MCF 10A (cell line): Measurements from ENCODE around the gene WWOX. TPM values are rescaled to one million over a fixed set of nuclear protein-coding genes. Genes with fewer than 3 reads are reported as not detected.

Experiments used
- BruUV-seq: library from RNA; stranded (reverse); fragments of 400-500 nt; replicated peaks from 2 replicates; lab custom pipeline; 2021; lab: Mats Ljungman, UMichigan
- CTCF ChIA-PET: fragments of 300-600 bp; sonication (Branson Sonifier 250); formaldehyde crosslinking; extraction: SDS; loops from one replicate; lab custom pipeline; 2021; ENCODE audit warnings: antibody characterized with exemption, inconsistent platforms; lab: Yijun Ruan, JAX
- POLR2A ChIA-PET: fragments of 300-600, 350-650 bp; sonication (Branson Sonifier 250); formaldehyde crosslinking; extraction: SDS; loops from one replicate; lab custom pipeline; 2020; ENCODE audit warnings: antibody characterized with exemption, inconsistent platforms; lab: Yijun Ruan, JAX
- DNase-seq: peaks from one replicate; pipeline ENCODE4 v3.0.0-alpha.2; 2018; ENCODE audit not compliant: unreplicated experiment
- H3K27ac Mint-ChIP-seq: one replicate; pipeline ENCODE4 v1.8.0; 2022; ENCODE audit warnings: mild to moderate bottlenecking, low read depth, mixed read lengths; ENCODE audit not compliant: unreplicated experiment
- H3K27me3 Mint-ChIP-seq: one replicate; pipeline ENCODE4 v1.8.0; 2022; ENCODE audit warnings: mixed read lengths; ENCODE audit not compliant: insufficient read depth, unreplicated experiment
- H3K36me3 Mint-ChIP-seq: one replicate; pipeline ENCODE4 v1.8.0; 2022; ENCODE audit warnings: mild to moderate bottlenecking, moderate library complexity, mixed read lengths; ENCODE audit not compliant: insufficient read depth, unreplicated experiment
- H3K4me1 Mint-ChIP-seq: one replicate; pipeline ENCODE4 v1.8.0; 2022; ENCODE audit warnings: mixed read lengths; ENCODE audit not compliant: insufficient read depth, unreplicated experiment
- H3K4me3 Mint-ChIP-seq: one replicate; pipeline ENCODE4 v1.8.0; 2022; ENCODE audit warnings: mild to moderate bottlenecking, moderate library complexity, mixed read lengths; ENCODE audit not compliant: unreplicated experiment
- H3K9me3 Mint-ChIP-seq: one replicate; pipeline ENCODE4 v1.8.0; 2022; ENCODE audit warnings: mixed read lengths; ENCODE audit not compliant: unreplicated experiment
- intact Hi-C: fragments of 100-400 bp; cut with micrococcal nuclease; formaldehyde crosslinking; loops from 2 replicates; pipeline ENCODE4 v1.14.1; 2022
- total RNA-seq: library from RNA; stranded (reverse); gene quantifications from 2 replicates; pipeline ENCODE4 v1.2.3, GENCODE V29; 2022
- TF ChIP-seq, protein P1 (sequence below): fragments of 200-600 bp; IDR thresholded peaks from one replicate; pipeline ENCODE4 v1.8.0; 2022; ENCODE audit warnings: antibody characterized with exemption, mild to moderate bottlenecking; ENCODE audit not compliant: unreplicated experiment

Gene WWOX
- total RNA-seq, 1 experiment from 2014 or later, result 18.1 TPM

DNA sequence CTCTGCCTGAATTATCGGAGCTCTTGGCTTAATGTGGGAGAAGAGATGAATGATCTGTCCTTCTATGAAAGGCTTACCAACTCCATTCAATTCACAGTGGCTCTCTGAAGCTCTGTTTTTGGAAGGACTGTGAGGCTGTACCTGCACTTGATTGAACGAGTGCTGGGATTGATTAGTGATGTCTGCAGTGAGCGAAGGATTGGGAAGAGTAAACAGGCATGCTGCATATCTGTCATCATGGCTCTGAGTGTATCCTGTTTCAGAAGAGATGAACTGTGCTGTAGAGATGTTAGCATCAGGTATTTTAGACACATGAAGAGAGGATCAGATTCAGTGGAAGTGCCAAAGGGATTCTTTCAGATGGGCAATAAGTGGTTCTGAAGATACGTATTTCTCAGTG, 937.1 kb downstream of the WWOX start:
- Mint-ChIP-seq H3K27ac (no peak overlapping the region), H3K27me3 (no peaks in the 10 kb centered on the region), H3K36me3 (no peaks in the 10 kb centered on the region), H3K9me3 (peaks cover 7% of the 10 kb centered on the region), H3K4me3 (no peak overlapping the region), H3K4me1 (no peaks in the 10 kb centered on the region)
- intact Hi-C loops, result no loop called here
- ChIA-PET POLR2A (no interaction called here), CTCF (interaction anchor here (0.5 kb wide), 1 partner anchor 10 kb away, joined by 3 read pairs; no protein-coding TSS in a partner anchor)
- no peak for DNase-seq
- TF ChIP-seq, protein P1, sequence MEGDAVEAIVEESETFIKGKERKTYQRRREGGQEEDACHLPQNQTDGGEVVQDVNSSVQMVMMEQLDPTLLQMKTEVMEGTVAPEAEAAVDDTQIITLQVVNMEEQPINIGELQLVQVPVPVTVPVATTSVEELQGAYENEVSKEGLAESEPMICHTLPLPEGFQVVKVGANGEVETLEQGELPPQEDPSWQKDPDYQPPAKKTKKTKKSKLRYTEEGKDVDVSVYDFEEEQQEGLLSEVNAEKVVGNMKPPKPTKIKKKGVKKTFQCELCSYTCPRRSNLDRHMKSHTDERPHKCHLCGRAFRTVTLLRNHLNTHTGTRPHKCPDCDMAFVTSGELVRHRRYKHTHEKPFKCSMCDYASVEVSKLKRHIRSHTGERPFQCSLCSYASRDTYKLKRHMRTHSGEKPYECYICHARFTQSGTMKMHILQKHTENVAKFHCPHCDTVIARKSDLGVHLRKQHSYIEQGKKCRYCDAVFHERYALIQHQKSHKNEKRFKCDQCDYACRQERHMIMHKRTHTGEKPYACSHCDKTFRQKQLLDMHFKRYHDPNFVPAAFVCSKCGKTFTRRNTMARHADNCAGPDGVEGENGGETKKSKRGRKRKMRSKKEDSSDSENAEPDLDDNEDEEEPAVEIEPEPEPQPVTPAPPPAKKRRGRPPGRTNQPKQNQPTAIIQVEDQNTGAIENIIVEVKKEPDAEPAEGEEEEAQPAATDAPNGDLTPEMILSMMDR, result no peak
- BruUV-seq, result no TSS peak

DNA sequence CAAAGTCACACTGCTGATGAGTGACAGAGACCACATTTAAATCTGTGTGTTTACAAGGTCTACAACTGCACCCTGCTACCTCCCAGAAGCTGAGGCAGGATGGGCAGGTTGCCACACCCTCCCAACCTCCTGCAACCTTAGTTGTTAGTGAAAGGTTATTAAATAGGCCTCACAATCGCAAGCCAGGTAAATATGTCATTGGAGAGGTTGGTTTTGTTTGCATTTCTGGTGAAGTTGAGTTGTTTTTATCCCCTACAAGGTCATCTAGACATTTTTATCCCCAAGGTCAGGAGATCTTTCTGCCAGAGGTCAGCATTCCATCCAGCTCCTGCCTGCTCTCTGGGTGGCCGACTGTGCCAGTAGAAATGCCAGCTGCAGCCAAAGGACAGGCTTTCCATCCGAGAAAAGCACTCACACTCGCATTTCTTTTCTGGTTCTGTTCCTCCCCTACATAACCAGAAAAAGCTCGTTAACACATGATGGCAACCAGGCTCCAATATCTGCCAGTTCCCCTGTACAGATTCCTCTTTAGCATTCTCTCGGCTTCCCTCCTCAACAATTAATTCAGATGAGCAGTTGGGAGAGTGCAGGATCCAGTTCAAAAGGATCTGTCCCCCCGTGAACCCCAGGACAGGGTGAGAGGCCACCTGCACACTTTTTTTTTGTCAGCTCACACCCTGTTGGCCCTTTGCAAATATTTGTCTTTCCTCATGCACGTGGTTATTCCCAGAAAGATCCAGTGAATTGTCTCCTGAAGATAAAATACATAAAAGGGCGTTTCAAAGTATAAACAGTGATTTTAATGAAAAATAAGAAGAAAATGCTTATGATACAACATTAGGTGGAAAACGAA, 938.3 kb downstream of the WWOX start:
- H3K36me3 Mint-ChIP-seq, result no peaks in the 10 kb centered on the region
- no TSS peak for BruUV-seq
- no peaks in the 10 kb centered on the region for H3K4me1 Mint-ChIP-seq
- H3K4me3 Mint-ChIP-seq, result no peak overlapping the region
- H3K9me3 Mint-ChIP-seq, result peaks cover 7% of the 10 kb centered on the region
- intact Hi-C loops, result no loop called here
- ChIA-PET POLR2A (no interaction called here), CTCF (no interaction called here)
- H3K27ac Mint-ChIP-seq, result no peak overlapping the region
- TF ChIP-seq, protein P1, result no peak
- DNase-seq, result no peak
- no peaks in the 10 kb centered on the region for H3K27me3 Mint-ChIP-seq

DNA sequence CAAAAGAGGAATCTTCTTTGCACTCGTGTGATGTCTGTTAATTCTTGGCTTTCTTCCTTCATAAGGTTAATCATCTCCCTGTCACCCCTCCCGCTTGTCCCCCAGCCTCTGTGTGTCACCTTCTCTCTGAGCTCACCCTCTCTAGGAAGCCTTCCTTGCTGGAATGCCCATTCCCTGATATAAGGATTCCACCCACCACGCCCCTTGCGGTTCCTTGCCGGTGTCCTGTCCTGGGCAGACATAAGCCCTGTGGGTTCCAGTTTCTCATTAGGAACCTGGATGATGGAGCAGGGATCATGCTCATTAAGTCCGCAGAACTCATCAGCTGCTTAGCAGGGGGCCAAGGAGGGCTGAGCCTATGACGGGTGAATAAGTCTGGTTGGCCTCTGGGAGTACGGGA, 941.8 kb downstream of the WWOX start:
- BruUV-seq, result no TSS peak
- H3K36me3 Mint-ChIP-seq, result no peaks in the 10 kb centered on the region

DNA sequence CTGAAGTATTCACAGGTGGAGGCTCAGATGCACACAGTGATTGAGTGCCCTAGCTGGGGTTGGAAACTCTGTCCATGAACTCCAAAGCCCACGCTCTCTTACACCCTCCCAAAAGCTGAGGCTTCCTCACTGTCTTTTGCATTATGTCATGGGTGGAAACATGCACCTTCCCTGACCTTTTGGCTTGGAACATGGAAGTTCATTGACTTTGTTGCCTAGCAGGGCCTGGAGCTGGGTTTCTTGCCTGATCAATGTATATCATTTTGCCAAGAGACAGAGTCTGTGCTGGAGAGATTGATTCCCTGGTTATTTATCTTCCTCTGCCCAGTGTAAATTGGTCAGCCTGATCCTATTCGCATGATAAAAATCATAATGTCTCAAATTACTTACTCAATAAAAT, 942.7 kb downstream of the WWOX start:
- intact Hi-C loops, result no loop called here

More for the DNA sequence above, 941.8 kb downstream of the WWOX start:
- no peak overlapping the region for H3K4me3 Mint-ChIP-seq
- no peaks in the 10 kb centered on the region for H3K27me3 Mint-ChIP-seq
- H3K9me3 Mint-ChIP-seq, result no peaks in the 10 kb centered on the region
- no peak for DNase-seq
- POLR2A ChIA-PET, result interaction anchor here (0.6 kb wide), 1 partner anchor 38 kb away, joined by 3 read pairs; no protein-coding TSS in a partner anchor
- intact Hi-C loops, result no loop called here
- H3K4me1 Mint-ChIP-seq, result no peaks in the 10 kb centered on the region
- CTCF ChIA-PET, result no interaction called here
- no peak overlapping the region for H3K27ac Mint-ChIP-seq
- TF ChIP-seq, protein P1, result no peak

More for the DNA sequence above, 942.7 kb downstream of the WWOX start:
- no peak for DNase-seq
- no peak overlapping the region for H3K4me3 Mint-ChIP-seq
- POLR2A ChIA-PET, result interaction anchor here (0.7 kb wide), 1 partner anchor 155 kb away, joined by 3 read pairs; no protein-coding TSS in a partner anchor
- TF ChIP-seq, protein P1, result no peak
- no peaks in the 10 kb centered on the region for H3K36me3 Mint-ChIP-seq
- H3K27me3 Mint-ChIP-seq, result no peaks in the 10 kb centered on the region
- no peaks in the 10 kb centered on the region for H3K4me1 Mint-ChIP-seq
- H3K27ac Mint-ChIP-seq, result no peak overlapping the region
- CTCF ChIA-PET, result interaction anchor here (1.0 kb wide), 1 partner anchor 12 kb away, joined by 3 read pairs; no protein-coding TSS in a partner anchor
- no peaks in the 10 kb centered on the region for H3K9me3 Mint-ChIP-seq
- no TSS peak for BruUV-seq
